ENCODE measurements around the gene FOXN3. TPM values are rescaled to one million over a fixed set of nuclear protein-coding genes. Genes with fewer than 3 reads are reported as not detected.

Gene FOXN3
- total and polyA plus RNA-seq, 10 of the 15 experiments (the other 5 are each of a cell fraction or from before 2014, with no cell fraction given): 4.5 to 68.9 (median 29.7) TPM

DNA sequence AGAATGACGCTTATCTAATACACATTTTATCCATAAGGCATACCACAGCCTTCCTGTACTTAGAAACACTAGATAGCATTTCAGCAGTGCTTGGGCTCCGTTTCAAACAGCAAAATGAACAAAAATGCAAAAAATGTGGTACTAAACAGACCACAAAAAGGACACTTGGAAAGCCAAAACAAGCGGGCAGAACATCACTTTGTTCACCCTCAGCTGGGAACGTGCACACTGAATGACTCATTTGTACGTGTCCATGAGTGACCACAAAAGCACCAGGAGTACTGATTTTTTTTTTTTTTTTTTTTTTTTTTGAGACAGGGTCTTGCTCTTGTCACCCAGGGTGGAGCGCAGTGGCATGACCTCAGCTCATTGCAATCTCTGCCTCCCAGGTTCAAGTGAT lies 8.9 kb upstream of the FOXN3 start (continued):
- TF ChIP-seq, protein P1, sequence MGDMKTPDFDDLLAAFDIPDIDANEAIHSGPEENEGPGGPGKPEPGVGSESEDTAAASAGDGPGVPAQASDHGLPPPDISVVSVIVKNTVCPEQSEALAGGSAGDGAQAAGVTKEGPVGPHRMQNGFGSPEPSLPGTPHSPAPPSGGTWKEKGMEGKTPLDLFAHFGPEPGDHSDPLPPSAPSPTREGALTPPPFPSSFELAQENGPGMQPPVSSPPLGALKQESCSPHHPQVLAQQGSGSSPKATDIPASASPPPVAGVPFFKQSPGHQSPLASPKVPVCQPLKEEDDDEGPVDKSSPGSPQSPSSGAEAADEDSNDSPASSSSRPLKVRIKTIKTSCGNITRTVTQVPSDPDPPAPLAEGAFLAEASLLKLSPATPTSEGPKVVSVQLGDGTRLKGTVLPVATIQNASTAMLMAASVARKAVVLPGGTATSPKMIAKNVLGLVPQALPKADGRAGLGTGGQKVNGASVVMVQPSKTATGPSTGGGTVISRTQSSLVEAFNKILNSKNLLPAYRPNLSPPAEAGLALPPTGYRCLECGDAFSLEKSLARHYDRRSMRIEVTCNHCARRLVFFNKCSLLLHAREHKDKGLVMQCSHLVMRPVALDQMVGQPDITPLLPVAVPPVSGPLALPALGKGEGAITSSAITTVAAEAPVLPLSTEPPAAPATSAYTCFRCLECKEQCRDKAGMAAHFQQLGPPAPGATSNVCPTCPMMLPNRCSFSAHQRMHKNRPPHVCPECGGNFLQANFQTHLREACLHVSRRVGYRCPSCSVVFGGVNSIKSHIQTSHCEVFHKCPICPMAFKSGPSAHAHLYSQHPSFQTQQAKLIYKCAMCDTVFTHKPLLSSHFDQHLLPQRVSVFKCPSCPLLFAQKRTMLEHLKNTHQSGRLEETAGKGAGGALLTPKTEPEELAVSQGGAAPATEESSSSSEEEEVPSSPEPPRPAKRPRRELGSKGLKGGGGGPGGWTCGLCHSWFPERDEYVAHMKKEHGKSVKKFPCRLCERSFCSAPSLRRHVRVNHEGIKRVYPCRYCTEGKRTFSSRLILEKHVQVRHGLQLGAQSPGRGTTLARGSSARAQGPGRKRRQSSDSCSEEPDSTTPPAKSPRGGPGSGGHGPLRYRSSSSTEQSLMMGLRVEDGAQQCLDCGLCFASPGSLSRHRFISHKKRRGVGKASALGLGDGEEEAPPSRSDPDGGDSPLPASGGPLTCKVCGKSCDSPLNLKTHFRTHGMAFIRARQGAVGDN (IDR thresholded peaks at IDR 0.05): no peak
- TF ChIP-seq ZNF207 (IDR thresholded peaks at IDR 0.05; ENCODE audit: borderline replicate concordance) (no peak), PML (IDR thresholded peaks at IDR 0.05; ENCODE audit: low read length) (no peak), STAT1 (conservative IDR thresholded peaks at IDR 0.05) (no peak), MYC (IDR thresholded peaks at IDR 0.05; ENCODE audit: insufficient read depth, insufficient read length, insufficient replicate concordance, low read length, severe bottlenecking) (no peak), MYB (IDR thresholded peaks at IDR 0.05; ENCODE audit: borderline replicate concordance, low read depth, low read length) (no peak), NR2C2 (IDR thresholded peaks at IDR 0.05; ENCODE audit: borderline replicate concordance, control insufficient read depth, insufficient read length, low read depth) (no peak), YY1 (IDR thresholded peaks at IDR 0.05; ENCODE audit: low read depth, low read length) (no peak), NBN (IDR thresholded peaks at IDR 0.05) (0 out of 2 replicates have a peak, but pooled peaks have one; percentile 26), POLR2AphosphoS2 (IDR thresholded peaks at IDR 0.05; ENCODE audit: low read depth, low read length) (no peak), ESRRA (IDR thresholded peaks at IDR 0.05; ENCODE audit: low read length) (no peak), ZBED1 (IDR thresholded peaks at IDR 0.05; ENCODE audit: borderline replicate concordance) (peak; percentile 49; the same call in 1 of the 2 replicates), NFIC (IDR thresholded peaks at IDR 0.05; ENCODE audit: low read depth, low read length) (peak; percentile 85; the same call in 1 of the 2 replicates), BCL11A (IDR thresholded peaks at IDR 0.05; ENCODE audit: low read depth, low read length) (peak; percentile 80)
- TF ChIP-seq, protein P2, sequence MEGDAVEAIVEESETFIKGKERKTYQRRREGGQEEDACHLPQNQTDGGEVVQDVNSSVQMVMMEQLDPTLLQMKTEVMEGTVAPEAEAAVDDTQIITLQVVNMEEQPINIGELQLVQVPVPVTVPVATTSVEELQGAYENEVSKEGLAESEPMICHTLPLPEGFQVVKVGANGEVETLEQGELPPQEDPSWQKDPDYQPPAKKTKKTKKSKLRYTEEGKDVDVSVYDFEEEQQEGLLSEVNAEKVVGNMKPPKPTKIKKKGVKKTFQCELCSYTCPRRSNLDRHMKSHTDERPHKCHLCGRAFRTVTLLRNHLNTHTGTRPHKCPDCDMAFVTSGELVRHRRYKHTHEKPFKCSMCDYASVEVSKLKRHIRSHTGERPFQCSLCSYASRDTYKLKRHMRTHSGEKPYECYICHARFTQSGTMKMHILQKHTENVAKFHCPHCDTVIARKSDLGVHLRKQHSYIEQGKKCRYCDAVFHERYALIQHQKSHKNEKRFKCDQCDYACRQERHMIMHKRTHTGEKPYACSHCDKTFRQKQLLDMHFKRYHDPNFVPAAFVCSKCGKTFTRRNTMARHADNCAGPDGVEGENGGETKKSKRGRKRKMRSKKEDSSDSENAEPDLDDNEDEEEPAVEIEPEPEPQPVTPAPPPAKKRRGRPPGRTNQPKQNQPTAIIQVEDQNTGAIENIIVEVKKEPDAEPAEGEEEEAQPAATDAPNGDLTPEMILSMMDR (IDR thresholded peaks at IDR 0.05 in 2 of 3, conservative IDR thresholded peaks at IDR 0.05 in 1 of 3; ENCODE audit: control insufficient read depth in 2 of 3, extremely low read depth in 1 of 3, insufficient read depth in 1 of 3, low read depth in 3 of 3, low read length in 3 of 3): no peak
- TF ChIP-seq, protein P3, sequence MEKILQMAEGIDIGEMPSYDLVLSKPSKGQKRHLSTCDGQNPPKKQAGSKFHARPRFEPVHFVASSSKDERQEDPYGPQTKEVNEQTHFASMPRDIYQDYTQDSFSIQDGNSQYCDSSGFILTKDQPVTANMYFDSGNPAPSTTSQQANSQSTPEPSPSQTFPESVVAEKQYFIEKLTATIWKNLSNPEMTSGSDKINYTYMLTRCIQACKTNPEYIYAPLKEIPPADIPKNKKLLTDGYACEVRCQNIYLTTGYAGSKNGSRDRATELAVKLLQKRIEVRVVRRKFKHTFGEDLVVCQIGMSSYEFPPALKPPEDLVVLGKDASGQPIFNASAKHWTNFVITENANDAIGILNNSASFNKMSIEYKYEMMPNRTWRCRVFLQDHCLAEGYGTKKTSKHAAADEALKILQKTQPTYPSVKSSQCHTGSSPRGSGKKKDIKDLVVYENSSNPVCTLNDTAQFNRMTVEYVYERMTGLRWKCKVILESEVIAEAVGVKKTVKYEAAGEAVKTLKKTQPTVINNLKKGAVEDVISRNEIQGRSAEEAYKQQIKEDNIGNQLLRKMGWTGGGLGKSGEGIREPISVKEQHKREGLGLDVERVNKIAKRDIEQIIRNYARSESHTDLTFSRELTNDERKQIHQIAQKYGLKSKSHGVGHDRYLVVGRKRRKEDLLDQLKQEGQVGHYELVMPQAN (conservative IDR thresholded peaks at IDR 0.05): no peak
- TF ChIP-seq, protein P4, sequence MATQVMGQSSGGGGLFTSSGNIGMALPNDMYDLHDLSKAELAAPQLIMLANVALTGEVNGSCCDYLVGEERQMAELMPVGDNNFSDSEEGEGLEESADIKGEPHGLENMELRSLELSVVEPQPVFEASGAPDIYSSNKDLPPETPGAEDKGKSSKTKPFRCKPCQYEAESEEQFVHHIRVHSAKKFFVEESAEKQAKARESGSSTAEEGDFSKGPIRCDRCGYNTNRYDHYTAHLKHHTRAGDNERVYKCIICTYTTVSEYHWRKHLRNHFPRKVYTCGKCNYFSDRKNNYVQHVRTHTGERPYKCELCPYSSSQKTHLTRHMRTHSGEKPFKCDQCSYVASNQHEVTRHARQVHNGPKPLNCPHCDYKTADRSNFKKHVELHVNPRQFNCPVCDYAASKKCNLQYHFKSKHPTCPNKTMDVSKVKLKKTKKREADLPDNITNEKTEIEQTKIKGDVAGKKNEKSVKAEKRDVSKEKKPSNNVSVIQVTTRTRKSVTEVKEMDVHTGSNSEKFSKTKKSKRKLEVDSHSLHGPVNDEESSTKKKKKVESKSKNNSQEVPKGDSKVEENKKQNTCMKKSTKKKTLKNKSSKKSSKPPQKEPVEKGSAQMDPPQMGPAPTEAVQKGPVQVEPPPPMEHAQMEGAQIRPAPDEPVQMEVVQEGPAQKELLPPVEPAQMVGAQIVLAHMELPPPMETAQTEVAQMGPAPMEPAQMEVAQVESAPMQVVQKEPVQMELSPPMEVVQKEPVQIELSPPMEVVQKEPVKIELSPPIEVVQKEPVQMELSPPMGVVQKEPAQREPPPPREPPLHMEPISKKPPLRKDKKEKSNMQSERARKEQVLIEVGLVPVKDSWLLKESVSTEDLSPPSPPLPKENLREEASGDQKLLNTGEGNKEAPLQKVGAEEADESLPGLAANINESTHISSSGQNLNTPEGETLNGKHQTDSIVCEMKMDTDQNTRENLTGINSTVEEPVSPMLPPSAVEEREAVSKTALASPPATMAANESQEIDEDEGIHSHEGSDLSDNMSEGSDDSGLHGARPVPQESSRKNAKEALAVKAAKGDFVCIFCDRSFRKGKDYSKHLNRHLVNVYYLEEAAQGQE (IDR thresholded peaks at IDR 0.05; ENCODE audit: low read depth, low read length): no peak
